Measurements from ENCODE around the gene TRIP4.

DNA sequence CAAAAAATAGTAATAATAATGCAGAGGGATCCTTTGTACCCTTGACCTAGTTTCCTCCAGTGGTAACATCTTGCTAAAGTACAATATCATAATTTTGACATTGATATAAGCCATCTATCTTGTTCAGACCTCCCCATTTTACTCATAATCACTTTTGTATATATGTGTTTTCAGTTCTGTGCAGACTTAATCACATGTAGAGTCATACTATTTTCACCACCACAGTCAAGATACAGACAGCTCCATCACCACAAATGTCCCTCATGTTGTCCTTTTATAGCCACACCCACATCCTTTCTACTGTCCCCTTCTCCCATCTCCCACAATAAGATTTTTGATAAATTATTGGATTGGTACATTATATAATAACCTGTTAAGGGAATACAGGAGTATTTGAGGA is 98.2 kb downstream of the TRIP4 start:
- TF ChIP-seq EZH2 (IDR thresholded peaks at IDR 0.05; ENCODE audit: borderline replicate concordance, insufficient read depth, low read length, poor library complexity, severe bottlenecking) (no peak), EP300 (conservative IDR thresholded peaks at IDR 0.05; ENCODE audit: poor library complexity, severe bottlenecking) (no peak), RAD21 (conservative IDR thresholded peaks at IDR 0.05) (no peak), SMC3 (conservative IDR thresholded peaks at IDR 0.05; ENCODE audit: poor library complexity) (no peak)
- TF ChIP-seq, protein P1, sequence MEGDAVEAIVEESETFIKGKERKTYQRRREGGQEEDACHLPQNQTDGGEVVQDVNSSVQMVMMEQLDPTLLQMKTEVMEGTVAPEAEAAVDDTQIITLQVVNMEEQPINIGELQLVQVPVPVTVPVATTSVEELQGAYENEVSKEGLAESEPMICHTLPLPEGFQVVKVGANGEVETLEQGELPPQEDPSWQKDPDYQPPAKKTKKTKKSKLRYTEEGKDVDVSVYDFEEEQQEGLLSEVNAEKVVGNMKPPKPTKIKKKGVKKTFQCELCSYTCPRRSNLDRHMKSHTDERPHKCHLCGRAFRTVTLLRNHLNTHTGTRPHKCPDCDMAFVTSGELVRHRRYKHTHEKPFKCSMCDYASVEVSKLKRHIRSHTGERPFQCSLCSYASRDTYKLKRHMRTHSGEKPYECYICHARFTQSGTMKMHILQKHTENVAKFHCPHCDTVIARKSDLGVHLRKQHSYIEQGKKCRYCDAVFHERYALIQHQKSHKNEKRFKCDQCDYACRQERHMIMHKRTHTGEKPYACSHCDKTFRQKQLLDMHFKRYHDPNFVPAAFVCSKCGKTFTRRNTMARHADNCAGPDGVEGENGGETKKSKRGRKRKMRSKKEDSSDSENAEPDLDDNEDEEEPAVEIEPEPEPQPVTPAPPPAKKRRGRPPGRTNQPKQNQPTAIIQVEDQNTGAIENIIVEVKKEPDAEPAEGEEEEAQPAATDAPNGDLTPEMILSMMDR (IDR thresholded peaks at IDR 0.05; ENCODE audit: poor library complexity, severe bottlenecking): no peak
- TF ChIP-seq, protein P2, sequence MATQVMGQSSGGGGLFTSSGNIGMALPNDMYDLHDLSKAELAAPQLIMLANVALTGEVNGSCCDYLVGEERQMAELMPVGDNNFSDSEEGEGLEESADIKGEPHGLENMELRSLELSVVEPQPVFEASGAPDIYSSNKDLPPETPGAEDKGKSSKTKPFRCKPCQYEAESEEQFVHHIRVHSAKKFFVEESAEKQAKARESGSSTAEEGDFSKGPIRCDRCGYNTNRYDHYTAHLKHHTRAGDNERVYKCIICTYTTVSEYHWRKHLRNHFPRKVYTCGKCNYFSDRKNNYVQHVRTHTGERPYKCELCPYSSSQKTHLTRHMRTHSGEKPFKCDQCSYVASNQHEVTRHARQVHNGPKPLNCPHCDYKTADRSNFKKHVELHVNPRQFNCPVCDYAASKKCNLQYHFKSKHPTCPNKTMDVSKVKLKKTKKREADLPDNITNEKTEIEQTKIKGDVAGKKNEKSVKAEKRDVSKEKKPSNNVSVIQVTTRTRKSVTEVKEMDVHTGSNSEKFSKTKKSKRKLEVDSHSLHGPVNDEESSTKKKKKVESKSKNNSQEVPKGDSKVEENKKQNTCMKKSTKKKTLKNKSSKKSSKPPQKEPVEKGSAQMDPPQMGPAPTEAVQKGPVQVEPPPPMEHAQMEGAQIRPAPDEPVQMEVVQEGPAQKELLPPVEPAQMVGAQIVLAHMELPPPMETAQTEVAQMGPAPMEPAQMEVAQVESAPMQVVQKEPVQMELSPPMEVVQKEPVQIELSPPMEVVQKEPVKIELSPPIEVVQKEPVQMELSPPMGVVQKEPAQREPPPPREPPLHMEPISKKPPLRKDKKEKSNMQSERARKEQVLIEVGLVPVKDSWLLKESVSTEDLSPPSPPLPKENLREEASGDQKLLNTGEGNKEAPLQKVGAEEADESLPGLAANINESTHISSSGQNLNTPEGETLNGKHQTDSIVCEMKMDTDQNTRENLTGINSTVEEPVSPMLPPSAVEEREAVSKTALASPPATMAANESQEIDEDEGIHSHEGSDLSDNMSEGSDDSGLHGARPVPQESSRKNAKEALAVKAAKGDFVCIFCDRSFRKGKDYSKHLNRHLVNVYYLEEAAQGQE (IDR thresholded peaks at IDR 0.05; ENCODE audit: borderline replicate concordance): no peak
